Dedifferentiated amniotic fluid mesenchymal stem cell (primary cell): ENCODE measurements around the gene EPHB4.
"Not testable (repeated sequence)": the region's sequence is repeated elsewhere in the genome, so short reads cannot be mapped to it uniquely, and the experiment has no call there.

Source experiments
- DNase-seq: peaks from one replicate; pipeline ENCODE4 v3.0.0-alpha.2; 2016; ENCODE audit errors: extremely low spot score

EPHB4 gene

DNA sequence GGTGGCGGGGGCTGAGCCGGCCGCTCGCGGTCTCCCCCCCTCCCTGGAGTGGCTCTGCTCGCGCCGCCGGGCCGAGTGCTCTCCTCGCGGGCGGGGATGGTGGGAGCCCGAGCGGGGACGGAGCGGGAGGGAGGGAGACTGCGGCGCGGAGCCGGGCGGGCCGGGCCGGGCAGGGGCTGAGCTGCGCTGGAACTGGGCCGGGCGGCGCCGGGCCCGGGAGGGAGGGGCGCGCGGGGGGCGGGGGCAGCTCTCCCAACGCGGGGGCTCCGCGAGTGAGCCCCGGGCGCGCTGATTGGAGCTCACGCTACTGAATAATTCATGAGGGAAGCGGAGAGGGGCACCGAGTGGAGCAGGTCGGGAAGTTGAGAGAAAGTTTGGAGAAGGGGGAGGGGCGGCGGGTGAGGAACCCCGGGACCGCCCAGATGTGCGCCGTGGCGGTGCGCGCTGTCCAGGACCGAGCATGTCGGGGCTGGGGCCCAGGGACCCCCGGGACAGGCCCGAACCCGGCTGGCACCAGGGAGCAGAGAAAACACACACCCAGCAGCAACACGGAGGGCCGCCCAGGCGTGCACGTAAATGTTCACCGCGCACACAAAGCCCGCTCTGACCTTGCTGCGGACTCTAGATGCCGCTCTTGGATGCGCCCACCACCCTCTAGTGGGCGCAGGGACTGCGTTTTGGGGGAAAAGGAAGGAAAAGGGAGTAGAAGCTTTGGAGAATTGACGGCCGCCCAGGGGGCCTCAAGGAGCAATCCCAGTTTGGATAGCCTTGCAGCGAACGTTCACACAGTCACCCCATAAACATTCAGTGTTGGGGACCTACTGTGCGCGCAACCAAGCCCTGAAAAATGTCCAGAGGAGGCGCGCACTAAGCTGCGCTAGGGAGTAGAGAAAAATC lies at the start of gene EPHB4:
Gene EPHB4, minus strand, starts transcription at position 194 of the 897 bp plus-strand sequence. CDS start 493 bp downstream, outside the sequence.
- DNase-seq, result peak; percentile 87

DNA sequence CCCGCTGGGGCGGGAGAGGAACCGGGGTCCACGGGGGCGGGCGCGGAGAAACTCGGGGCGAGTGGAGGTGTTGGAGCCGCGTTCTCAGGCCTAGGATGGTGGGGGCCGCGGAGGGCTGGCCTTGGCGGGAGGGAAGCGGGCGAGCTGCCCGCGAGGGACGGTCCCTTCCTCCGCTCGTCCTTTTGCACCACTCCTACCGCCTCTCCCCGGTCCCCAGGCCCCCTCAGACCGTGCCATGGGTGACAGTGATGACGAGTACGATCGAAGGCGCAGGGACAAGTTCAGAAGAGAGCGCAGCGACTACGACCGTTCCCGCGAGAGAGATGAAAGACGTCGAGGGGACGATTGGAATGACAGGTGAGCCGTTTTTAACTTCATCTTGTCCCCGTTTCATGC lies 48.0 kb upstream of the EPHB4 start:
- peak; percentile 21 for DNase-seq

DNA sequence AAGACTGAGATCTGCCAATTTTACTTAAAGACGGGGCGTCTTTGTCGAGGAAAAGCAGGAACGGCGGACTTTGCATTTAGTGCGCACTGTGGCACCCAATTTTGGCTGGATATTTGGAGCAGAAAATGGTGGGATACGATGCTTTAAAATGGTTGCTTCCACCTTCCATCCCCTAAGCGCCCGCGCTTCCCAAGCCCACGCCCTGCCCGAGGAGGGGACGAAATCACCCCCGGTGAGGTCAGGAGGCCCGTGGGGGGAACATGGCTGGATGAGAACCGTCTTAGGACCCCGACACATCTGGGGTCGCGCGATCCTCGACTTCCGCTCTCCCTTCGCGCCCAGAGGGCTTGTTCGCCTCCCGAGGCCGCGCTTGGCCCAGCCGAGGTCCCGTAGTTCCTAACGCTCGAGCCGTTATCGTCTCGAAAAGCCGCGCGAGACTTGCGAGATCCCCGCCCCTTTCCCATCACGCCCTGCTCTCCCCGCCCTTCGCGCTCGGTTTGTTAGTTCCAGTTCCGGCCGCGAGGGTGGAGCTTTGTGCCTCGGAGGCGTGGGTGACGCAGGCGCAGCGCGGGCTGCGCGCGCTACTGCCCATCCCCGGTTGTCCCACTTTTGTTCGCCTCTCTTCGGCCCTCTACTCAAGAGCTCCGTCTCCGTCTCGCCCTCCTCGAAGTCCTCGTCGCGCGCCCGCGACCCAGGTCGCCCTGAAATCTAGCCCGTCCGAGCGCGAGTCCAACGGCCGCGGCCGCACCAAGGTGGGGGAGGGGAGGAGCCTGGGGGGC lies 47.4 kb upstream of the EPHB4 start, which contains the start of gene SRRT:
Gene SRRT, plus strand, starts transcription at position 527 of the 779 bp plus-strand sequence. CDS start 488 bp downstream, outside the sequence.
- peak; percentile 99 for DNase-seq

DNA sequence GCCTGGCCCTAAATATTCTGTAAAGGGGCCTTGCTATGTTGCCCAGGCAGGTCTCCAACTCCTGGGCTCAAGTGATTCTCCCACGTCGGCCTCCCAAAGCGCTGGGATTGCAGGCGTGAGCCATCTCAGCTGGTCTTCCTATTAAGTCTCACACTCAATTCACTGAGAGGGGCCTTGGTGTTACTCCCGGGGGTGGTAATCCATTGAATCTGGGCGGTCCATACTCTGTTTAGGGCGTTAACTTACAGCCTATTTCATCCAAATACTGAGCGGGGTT lies 46.9 kb upstream of the EPHB4 start:
- DNase-seq, result no peak

DNA sequence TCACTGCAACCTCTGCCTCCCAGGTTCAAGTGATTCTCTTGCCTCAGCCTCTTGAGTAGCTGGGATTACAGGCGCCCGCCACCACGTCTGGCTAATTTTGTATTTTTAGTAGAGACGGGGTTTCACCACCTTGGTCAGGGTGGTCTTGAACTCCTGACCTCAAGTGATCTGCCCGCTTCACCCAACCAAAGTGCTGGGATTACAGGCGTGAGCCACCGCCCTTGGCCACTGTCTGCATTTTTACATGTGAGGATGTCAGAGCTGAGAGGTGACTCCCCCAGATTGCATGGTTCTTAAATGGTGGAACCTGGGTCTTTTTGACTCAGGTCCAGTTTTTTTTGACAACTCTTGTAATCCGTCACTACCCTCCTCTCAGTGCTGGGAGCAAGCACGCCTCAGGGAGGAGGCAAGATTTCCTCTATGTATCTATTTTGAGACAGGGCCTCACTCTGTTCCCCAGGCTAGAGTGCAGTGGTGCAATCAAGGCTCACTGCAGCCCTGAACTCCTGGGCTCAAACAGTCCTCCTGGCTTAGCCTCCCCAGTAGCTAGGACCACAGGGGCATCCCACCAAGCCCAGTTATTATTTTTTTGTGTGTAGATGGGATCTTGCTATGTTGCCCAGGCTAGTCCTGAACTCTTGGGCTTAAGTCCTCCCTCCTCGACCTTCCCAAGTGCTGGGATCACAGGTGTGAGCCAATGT lies 46.4 kb upstream of the EPHB4 start:
- DNase-seq, result no peak

DNA sequence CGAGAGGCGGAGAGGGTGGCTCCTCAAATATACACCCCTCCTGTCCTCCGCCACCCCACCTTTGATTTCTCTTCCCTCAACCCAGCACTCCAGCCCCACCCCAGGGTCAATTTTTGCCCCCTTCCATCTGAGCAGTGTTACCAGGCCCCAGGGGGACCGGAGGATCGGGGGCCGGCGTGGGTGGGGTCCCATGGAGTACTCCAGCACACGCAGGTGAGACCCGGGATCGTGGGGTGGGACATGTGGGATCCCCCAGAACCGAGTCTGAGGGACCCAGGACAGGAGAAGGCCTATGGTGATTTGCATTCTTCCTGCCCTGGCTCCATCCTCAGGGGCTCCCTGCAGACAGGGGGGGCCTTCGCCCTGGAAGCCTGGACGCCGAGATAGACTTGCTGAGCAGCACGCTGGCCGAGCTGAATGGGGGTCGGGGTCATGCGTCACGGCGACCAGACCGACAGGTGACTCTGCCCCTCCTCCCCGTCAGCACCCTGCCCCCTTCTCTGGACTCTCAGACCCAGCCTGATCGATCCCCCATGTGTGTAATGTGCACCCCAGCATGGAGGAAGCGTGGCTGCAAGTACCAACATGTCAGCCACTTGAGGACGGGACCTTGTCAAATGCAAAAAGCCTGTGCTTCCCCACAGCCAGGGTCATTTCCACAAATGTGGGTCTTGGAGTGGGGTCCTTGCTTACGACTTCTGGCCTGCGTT lies 40.6 kb upstream of the EPHB4 start:
- DNase-seq, result no peak

DNA sequence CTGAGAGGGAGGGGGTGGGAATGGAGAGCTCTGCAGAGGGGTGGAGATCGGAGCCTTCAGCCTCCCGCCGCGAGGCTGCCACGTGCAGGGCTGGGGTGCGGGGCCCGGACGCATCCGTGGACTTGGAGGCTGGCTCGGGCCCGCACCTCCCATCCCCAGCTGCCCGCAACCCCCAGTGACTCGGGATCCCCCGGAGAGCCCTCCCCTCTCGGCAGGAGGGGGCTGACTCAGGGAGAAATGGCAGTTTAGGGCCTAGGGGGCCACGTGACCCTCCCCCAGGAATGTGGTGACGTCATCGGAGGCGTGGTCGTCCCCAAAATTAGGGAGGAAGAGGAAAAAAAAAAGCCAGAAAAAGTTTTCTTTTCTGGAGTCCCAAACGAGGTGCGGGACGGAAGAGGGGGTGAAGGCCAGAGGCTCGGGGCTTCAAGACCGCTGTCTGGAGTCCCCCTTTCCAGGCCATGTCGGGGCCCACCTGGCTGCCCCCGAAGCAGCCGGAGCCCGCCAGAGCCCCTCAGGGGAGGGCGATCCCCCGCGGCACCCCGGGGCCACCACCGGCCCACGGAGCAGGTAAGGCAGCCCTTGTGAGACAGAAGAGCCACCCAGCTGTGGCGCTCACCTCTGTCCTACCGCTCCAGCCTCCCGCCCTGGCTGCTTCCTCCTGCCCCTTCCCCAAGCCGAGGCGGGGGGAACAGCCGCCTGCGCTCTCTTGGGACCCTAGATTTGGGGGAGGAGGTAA lies 39.9 kb upstream of the EPHB4 start, which contains the start of gene TRIP6:
Gene TRIP6, plus strand, starts transcription at position 348 of the 736 bp plus-strand sequence. Its CDS starts 111 bp downstream, at position 459.
- DNase-seq, result peak; percentile 92

DNA sequence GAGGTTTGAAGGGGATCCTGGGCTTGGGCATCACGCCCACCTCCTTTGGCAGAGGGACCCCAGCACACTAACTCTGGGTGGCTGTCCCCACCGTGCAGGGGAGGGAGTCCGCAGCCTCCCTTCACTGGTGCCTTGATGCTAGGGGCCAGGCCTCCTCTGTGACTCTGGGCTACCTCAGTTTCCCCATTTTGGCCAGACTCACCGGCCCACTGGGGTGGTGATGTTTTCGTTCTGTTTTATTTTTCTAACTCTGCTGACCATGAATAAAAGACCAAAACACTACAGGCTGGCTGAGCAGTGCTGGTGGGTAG lies 39.4 kb upstream of the EPHB4 start:
- no peak for DNase-seq

DNA sequence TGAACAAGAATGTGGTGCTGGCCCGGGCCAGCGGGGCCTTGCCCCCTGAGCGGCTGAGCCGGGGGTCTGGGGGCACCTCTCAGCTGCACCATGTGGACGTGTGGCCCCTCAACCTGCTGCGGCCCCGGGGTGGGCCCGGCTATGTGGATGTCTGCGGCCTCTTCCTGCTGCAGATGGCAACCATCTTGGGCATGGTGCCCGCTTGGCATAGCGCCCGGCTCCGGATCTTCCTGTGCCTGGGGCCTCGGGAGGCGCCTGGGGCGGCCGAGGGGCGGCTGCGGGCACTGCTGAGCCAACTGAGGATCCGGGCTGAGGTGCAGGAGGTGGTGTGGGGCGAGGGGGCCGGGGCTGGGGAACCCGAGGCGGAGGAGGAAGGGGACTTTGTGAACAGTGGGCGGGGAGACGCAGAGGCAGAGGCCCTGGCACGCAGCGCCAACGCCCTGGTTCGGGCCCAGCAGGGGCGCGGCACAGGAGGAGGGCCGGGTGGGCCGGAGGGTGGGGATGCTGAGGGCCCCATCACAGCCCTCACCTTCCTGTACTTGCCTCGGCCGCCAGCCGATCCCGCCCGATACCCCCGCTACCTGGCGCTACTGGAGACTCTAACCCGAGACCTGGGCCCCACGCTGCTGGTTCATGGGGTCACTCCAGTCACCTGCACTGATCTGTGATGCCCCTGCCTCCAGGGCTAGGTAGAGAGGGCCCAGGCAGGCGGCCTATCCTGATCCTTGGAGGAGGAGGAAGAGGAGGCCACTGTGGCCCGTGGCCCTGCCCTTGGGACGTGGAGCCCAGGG lies 38.8 kb upstream of the EPHB4 start:
- DNase-seq, result no peak

DNA sequence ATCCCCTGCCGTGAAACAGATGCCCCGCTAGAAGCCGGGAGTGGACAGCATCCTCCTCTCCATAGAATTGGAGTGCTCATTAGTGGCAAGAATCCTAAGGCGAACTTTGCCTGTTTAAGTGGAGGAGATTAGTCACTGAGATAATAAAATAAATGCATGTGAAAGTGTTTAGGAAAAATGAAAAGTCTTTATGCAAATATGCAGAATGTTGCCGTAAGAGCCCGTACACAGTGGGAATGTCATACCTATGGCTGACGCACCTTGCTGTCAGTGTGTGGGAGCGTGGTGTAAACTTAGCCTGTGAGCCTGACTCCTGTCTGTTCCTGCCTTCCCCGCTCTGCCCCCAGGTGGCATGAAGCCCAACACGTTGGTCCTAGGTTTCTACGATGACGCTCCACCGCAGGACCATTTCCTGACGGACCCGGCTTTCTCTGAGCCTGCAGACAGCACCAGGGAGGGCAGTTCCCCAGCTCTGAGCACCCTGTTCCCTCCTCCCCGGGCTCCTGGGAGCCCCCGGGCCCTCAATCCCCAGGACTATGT lies 38.1 kb upstream of the EPHB4 start:
- DNase-seq, result no peak

DNA sequence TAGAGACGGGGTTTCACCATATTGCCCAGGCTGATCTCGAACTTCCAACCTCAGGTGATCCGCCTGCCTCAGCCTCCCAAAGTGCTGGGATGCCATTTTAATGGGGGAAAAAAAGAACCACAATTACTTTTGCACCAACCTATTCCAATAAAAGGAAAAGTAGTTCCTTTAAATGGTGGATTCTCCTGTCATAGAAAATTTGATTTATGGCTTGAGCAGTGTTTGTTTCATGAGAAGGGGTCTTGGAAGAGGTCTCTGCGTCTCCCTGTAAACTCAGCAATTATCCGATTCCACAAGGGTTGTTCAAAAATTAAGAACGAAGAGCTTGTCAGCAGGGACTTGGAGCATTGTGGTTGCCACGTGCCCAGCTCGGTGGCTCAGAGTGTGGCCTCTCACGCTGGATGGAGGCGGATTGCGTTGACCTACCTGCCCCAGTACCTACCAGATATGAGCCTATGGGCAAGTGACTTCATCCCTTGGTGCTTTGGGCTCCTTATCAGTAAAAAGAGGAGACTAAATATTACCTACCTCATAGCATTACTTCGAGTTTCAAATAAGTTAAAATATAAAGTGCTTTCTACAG lies 37.0 kb upstream of the EPHB4 start:
- no peak for DNase-seq

DNA sequence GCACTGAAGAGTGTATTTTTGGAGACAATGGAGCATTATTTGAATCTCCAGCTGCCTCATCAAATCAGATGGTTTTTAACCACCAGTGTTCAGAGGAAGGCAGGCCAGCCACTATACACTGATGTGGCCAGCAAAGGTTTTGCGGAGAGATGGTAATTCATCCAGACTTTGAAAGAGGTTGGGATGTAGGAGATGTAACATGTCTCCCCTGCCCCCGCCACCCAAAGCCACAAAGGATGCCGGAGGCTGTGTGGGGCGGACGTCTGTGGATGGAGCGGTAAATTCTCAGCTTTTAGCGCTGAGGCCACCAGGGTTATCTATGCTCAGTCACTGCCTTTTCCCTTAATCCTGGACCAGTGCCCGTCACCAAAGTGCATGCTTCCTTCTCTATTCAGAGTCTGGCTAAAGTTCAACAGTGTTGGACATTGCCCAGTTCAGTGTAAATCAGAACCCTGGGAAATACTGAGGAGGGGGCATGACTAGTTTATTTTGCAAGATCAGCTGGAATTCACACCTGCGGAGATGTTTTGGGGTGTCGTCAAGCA lies 36.2 kb upstream of the EPHB4 start:
- no peak for DNase-seq

DNA sequence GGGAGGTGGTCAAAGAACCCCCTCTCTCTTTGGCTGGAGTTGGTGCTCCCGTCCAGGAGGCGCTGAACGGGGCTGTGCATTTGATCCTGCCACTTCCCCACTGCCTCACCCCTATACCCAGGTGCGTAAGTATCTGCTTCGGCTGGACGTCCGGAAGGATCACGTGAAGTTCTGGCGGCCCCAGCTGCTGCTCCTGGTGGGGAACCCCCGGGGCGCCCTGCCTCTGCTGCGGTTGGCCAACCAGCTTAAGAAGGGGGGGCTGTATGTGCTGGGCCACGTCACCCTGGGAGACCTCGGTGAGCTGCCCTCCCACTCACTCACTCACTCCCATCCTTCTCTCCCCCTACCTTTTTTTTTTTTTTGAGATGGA lies 34.3 kb upstream of the EPHB4 start:
- no peak for DNase-seq

DNA sequence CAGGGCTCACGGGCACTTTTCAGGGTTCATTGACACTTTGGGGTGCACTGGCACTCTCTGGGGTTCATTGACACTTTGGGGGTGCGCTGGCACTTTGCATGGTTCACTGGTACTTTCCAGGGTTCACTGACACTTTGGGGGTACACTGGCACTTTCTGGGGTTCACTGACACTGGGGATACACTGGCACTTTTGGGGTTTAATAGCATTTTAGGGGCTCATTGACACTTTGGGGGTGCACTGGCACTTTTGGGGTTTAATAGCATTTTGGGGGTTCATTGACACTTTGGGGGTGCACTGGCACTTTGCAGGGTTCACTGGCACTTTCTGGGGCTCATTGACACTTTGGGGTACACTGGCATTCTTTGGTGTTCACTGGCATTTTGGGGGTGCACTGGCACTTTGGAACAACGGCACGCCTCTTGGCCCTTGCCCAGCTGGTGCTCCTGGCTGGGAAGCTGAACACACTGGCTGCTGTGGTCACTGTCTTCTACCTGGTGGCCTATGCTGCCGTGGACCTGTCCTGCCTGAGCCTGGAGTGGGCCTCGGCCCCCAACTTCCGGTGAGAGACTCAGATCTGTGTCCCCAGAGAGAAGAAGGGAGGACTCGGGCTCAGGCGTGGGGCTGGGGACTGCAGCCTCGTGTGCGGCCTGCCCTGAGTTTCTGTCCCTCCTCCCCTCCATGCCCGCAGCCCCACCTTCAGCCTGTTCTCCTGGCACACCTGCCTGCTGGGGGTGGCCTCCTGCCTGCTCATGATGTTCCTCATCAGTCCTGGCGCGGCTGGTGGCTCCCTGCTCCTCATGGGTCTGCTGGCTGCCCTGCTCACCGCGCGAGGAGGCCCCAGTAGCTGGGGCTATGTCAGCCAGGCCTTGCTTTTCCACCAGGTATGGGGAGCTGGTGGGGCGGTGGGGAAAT lies 33.6 kb upstream of the EPHB4 start:
- DNase-seq, result no peak

DNA sequence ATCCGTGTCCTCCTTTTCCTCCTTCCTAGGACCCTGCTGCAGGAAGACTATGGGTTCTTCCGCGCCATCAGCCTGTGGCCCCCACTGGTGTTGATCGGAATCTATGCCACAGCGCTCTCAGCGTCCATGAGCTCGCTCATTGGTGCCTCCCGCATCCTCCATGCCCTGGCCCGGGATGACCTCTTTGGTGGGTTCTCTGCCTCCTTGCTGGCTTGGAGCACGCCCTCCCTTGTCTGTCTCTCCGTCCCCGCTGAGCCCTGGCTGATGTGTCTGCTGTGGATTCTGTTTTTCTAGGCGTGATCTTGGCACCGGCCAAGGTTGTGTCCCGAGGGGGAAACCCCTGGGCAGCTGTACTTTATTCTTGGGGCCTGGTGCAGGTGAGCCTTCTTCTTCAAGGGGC lies 32.5 kb upstream of the EPHB4 start:
- no peak for DNase-seq

DNA sequence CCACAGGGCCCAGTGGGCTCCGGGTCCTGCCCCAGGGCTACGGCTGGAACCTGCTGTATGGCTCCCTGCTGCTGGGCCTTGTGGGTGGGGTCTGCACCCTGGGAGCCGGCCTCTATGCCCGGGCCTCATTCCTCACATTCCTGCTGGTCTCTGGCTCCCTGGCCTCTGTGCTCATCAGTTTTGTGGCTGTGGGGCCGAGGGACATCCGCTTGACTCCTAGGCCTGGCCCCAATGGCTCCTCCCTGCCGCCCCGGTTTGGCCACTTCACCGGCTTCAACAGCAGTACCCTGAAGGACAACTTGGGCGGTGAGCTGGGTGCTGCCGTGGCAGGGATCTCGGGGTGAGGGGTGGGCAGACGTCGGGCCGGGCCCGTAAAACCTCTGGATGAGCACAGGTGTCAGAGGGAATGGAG lies 29.6 kb upstream of the EPHB4 start:
- no peak for DNase-seq

DNA sequence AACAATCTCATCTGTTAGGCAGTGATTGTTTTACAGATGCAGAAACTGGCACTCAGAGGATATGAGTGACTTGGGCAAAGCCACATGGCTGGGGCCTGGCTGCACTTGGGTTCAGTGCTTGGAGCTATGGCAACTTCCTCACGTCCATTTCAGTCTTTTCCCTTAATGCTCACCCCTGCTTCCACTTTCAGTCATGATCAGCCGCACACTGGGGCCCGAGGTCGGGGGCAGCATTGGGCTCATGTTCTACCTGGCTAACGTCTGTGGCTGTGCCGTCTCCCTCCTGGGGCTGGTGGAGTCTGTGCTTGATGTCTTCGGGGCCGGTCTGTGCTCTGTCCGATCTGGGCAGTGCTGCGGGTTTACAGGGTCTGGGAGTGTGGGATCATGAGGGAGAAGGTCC lies 28.2 kb upstream of the EPHB4 start:
- DNase-seq, result no peak

DNA sequence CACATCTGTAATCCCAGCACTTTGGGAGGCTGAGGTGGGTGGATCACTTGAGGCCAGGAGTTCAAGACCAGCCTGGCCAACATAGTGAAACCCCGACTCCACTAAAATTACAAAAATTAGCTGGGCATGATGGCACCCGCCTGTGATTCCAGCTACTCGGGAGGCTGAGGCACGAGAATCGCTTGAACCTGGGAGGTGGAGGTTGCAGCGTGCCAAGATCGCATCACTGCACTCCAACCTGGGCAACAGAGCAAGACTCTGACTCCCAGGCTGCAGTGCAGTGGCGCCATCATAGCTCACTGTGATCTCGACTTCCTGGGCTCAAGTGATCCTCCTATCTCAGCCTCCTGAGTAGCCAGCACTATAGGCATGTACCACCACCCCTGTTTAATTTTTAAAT lies 27.6 kb upstream of the EPHB4 start:
- DNase-seq, result not testable (repeated sequence)
